Adipocyte (in vitro differentiated cells): Measurements from ENCODE around the gene ADAMTS3.

Experiments used
- DNase-seq: peaks from one replicate; pipeline ENCODE4 v3.0.0-alpha.2; 2015; ENCODE audit warnings: low read depth
- H3K27me3 ChIP-seq: replicated peaks from 2 replicates; pipeline ENCODE4 v1.7.0; 2013; ENCODE audit warnings: mild to moderate bottlenecking, low read length, moderate library complexity; ENCODE audit not compliant: control insufficient read depth, insufficient read depth
- H3K36me3 ChIP-seq: 2 replicates; pipeline ENCODE4 v1.7.0; 2013; ENCODE audit warnings: low read length, mild to moderate bottlenecking, moderate library complexity; ENCODE audit not compliant: control insufficient read depth, insufficient read depth, severe bottlenecking
- H3K4me1 ChIP-seq: 2 replicates; pipeline ENCODE4 v1.7.0; 2013; ENCODE audit warnings: mild to moderate bottlenecking, low read length, moderate library complexity; ENCODE audit not compliant: control insufficient read depth, insufficient read depth
- H3K4me3 ChIP-seq: 2 replicates; pipeline ENCODE4 v1.7.0; 2013; ENCODE audit warnings: mild to moderate bottlenecking, low read length, moderate library complexity
- H3K9ac ChIP-seq: 2 replicates; pipeline ENCODE4 v1.7.0; 2013; ENCODE audit warnings: mild to moderate bottlenecking, low read length, moderate library complexity
- H3K9me3 ChIP-seq: 2 replicates; pipeline ENCODE4 v1.7.0; 2013; ENCODE audit warnings: mild to moderate bottlenecking, low read length, moderate library complexity; ENCODE audit not compliant: control insufficient read depth

ADAMTS3 gene

DNA sequence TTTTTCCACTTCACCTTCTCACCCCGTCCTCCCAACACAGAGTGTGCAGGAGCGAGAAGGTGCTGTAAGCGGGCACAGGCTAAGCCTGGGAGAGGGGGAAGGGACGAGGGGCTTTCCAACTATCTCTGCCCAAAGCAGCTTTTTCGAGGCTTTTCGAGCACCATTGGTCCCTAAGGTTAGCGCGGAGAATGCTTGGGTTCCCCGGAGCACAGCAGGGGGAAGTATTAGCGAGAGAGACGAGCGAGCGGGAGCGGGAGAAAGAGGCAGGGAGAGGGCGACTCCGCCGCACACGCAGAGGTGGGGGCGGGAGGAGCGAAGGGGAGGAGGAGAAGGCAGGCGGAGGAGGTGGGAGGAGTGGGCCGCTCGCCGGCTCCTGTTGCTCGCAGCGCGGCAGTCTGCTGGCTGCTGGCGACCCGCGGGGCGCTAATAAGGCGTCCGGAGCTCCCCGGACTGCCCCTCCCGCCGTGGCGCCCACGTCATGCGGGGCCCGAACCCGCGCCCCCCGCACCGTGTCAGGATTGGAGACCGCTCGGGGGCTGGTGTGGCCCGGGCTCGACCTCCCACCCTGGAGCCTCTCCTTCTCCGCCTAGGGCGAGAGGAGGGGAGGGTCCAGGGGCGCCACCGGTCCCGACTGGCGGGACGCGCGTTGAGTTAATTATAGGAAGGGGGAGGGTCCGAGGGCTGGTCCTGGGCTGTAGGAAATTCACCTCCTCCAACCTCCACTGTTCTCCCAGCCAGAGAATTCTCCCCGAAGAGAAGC lies at the start of gene ADAMTS3:
Gene ADAMTS3 (minus strand): TSS at position 263 of the 760 bp plus-strand sequence. CDS start 459 bp downstream, outside the sequence.
- Histone ChIP-seq H3K4me3 (peak within 1 kb of the TSS; percentile 84), H3K9me3 (no peaks in the 10 kb centered on the region), H3K36me3 (no peaks in the 10 kb centered on the region), H3K27me3 (no peaks in the 10 kb centered on the region), H3K4me1 (peaks cover 14% of the 10 kb centered on the region), H3K9ac (peak within 1 kb of the TSS; percentile 76)
- DNase-seq: peak; percentile 84

DNA sequence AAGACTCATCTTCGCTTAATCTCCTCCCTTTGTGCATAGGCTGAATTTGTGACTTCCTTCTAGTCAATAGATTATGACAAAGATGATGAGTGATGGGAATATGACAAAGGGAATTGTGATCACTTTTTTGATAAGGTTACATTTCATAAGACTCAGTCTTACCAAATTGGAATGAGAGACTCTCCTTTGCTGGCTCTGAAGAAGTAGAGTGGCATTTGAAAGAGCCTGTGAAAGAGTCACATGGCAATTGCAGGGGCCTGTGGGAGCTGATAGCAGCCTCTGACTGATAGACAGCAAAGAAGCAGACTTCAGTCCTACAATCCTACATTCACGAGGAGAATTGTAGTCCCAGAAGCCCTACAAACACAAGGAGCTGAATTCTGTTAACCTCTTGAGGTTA lies 44.9 kb upstream of the ADAMTS3 start:
- Histone ChIP-seq H3K36me3 (no peaks in the 10 kb centered on the region), H3K9me3 (peaks cover 9% of the 10 kb centered on the region), H3K4me3 (no peak overlapping the region), H3K4me1 (no peaks in the 10 kb centered on the region), H3K27me3 (peaks cover 6% of the 10 kb centered on the region), H3K9ac (no peak overlapping the region)
- DNase-seq: no peak

DNA sequence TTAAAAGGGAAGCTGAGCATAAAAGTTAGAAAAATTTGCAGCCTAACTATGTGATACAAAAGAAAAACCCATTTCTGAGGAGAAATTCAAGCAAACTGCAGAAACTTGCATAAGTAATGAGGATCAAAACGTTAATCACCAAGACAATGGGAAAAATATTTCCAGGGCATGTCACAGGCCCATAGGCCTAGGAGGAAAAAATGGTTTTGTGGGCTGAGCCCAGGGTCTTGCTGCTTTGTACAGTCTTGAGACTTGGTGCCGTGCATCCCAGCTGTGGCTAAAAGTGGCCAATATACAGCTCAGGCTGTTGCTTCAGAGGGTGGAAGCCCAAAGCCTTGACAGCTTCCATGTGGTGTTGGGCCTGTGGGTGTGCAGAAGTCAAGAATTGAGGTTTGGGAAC lies 37.7 kb upstream of the ADAMTS3 start:
- Histone ChIP-seq H3K27me3 (peaks cover 6% of the 10 kb centered on the region), H3K9me3 (peaks cover 8% of the 10 kb centered on the region), H3K9ac (no peak overlapping the region), H3K4me3 (no peak overlapping the region), H3K36me3 (no peaks in the 10 kb centered on the region), H3K4me1 (no peaks in the 10 kb centered on the region)
- no peak for DNase-seq

DNA sequence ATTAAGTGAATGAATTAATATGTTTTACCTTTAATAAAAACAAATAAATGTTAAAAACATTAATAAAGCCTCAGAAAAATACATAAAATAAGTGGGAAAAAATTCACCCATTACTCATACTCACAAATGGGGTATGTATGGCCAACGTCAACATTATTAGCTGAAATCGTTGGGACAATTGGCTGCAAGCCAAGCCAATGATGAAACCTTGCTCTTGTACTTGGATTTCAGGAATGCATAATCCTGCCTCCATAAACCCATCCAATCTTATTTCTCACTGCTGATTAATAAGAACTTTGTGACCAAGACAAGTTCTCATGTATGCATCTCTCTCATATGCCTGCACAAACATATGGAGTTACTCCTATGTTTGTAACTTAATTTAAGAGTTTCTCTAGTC lies 35.3 kb upstream of the ADAMTS3 start:
- no peak overlapping the region for H3K4me3 ChIP-seq
- no peaks in the 10 kb centered on the region for H3K27me3 ChIP-seq
- no peak for DNase-seq
- no peaks in the 10 kb centered on the region for H3K36me3 ChIP-seq
- H3K4me1 ChIP-seq: no peaks in the 10 kb centered on the region
- H3K9me3 ChIP-seq: peaks cover 8% of the 10 kb centered on the region
- no peak overlapping the region for H3K9ac ChIP-seq

DNA sequence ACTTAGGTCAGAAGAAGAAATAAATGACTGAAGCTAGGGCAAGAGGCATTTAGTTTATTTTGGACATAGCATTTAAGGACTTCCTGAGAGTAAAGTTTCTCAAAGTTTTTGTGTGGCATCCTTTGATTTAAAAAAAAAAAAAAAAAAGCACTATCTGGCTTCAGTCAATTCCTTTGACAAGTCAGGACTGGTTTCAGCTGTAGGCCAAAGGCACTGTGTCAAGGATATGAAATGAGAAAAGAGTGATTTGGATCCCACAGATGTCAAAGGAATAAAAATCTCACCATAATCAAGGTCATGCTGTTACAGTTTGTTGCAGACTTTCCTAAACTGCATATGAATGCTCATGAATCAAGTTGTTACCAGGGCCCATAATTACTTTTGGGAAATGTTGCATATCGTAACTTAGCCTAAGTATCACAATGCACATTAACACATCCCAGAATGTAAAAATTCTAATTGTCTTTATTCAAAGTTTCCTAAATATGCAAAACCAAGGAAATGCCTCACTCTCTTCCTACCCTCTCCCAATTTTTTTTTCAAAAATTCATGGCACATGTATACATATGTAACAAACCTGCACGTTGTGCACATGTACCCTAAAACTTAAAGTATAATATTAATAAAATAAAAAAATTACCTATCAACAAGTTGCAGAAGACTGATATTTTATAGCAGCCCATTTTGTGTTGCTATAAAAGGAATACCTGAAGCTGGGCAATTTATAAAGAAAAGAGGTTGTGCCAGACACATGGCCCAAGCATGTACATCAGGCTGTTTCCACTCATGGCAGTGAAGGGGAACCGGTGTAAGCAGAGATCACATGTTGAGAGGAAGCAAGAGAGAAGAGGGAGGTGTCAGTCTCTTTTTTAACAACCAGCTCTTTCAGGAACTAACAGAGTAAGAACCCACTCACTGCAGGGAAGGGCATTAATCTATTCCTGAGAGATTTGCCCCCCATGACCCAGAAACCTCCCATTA lies 33.7 kb upstream of the ADAMTS3 start:
- Histone ChIP-seq H3K9ac (no peak overlapping the region), H3K27me3 (no peaks in the 10 kb centered on the region), H3K4me3 (no peak overlapping the region), H3K4me1 (no peaks in the 10 kb centered on the region), H3K36me3 (no peaks in the 10 kb centered on the region), H3K9me3 (peaks cover 8% of the 10 kb centered on the region)
- no peak for DNase-seq

DNA sequence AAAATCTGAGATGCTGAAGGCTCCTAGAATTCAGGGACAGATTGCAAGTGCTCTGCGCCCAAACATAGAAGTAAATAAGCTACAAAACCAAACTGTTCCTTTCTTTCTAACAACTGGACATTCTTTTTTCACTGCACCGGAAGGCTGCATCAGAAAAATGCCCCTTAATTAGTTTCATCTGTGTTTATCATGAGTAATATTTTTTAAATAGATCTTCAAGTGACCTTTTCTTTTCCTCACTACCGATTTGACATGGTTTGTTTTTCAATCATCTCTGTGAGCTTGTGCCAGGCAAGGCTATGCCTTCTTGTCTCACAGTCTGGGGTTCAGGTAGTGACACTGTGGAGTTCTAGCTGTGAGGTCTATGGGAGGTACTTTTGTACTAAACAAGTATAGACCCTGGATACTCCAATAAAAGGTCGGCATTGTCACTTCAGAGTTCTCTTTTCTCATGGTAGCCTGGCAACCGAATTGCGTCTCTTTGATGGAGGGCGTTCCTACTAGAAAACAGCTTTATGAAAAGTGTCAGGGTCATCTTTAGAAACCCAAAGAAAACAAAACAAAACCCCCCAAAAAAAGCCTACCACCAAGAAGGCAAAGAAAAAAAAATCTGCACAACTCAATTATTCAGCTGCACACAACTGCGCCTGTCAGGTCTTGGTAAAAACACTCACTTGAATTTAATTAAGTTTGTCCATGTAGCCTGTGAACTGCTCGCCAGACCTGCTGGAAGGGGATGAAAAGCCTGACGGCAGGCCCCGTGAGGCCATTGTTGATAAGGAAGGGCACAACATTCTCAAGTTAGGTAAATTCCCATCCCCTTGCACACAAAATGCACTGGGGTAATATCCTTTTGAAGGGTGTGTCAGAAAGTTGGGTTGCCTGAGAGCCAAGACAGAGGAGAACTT lies 22.8 kb upstream of the ADAMTS3 start:
- Histone ChIP-seq H3K9me3 (no peaks in the 10 kb centered on the region), H3K4me1 (peaks cover 24% of the 10 kb centered on the region), H3K9ac (no peak overlapping the region), H3K4me3 (no peak overlapping the region), H3K27me3 (no peaks in the 10 kb centered on the region), H3K36me3 (no peaks in the 10 kb centered on the region)
- peak; percentile 70 for DNase-seq

DNA sequence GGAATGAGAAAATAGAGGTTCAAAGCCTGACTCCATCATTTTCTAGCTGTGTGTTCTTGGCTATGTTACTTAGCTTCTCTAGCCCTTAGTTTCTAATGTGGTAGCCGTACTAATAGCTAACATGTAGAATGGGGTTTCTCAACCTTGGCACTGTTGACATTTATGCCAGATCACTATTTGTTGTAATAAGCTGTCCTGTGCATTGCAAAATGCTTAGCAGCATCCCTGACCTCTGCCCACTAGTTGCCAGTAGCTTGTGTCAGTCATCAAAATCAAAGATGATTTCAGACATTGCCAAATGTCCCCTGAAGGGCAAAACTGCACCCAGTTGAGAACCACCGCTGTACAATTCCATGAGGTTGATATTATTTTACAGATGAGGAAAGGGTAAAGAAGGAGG lies 18.3 kb upstream of the ADAMTS3 start:
- H3K4me3 ChIP-seq: no peak overlapping the region
- H3K9me3 ChIP-seq: no peaks in the 10 kb centered on the region
- H3K4me1 ChIP-seq: peaks cover 24% of the 10 kb centered on the region
- H3K36me3 ChIP-seq: no peaks in the 10 kb centered on the region
- H3K9ac ChIP-seq: no peak overlapping the region
- H3K27me3 ChIP-seq: peaks cover 3% of the 10 kb centered on the region
- DNase-seq: no peak

DNA sequence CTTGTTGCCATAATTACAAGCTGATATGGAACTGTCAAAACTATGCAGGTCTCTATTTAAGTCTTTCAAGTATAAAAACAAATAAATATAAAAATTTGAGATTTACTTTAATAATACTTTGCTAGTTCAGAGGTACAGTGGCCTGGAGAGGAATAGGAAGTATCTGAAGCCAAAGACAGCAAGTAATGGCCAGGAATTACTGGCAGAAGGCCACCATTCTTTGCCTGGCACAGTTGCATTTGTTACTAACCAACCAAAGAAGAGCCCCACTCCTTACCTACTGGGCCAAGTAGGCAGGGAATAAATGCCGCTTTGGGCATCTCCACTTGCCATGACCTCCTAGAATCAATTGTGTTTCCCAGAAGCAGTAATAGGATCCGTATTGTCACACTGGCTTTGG lies 13.8 kb upstream of the ADAMTS3 start:
- Histone ChIP-seq H3K9me3 (no peaks in the 10 kb centered on the region), H3K9ac (no peak overlapping the region), H3K4me1 (peaks cover 11% of the 10 kb centered on the region), H3K4me3 (no peak overlapping the region), H3K36me3 (no peaks in the 10 kb centered on the region), H3K27me3 (peaks cover 3% of the 10 kb centered on the region)
- DNase-seq: no peak

DNA sequence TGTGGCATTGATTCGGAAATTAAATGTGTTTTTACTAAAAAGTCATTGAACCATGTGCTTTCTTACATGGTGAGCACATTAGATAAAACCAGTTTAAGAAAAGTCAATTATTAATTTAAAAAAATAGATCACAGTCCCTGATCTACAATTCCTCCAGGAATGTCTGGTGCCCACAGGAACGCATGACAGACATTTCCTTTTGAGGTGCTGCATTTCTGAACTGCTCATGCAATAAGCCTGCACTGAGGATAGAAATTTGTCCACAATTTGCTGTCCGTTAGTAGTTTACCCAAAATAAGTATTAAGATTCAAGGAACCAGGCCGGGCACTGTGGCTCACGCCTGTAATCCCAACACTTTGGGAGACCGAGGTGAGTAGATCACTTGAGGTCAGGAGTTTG lies 8.2 kb upstream of the ADAMTS3 start:
- H3K4me3 ChIP-seq: no peak overlapping the region
- H3K27me3 ChIP-seq: no peaks in the 10 kb centered on the region
- H3K9me3 ChIP-seq: no peaks in the 10 kb centered on the region
- H3K9ac ChIP-seq: no peak overlapping the region
- no peak for DNase-seq
- H3K36me3 ChIP-seq: no peaks in the 10 kb centered on the region
- H3K4me1 ChIP-seq: no peaks in the 10 kb centered on the region

DNA sequence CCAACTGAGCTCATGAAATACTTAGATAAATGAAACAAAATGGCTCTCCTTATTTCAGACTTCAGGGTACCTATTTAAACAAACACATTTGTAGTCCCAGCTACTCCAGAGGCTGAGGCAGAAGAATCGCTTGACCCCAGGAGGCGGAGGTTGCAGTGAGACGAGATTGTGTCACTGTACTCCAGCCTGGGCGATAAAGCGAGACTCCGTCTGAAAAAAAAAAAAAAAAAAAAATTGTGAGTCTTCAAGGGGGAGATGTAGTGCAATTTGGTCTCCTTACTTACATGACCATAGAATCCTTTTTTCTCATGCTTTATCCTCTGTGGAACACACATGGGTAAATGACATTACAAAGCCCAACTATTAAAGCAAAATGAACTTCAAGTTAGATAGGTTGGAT lies 2.3 kb upstream of the ADAMTS3 start:
- no peaks in the 10 kb centered on the region for H3K36me3 ChIP-seq
- DNase-seq: no peak
- peaks cover 7% of the 10 kb centered on the region for H3K4me1 ChIP-seq
- H3K9me3 ChIP-seq: no peaks in the 10 kb centered on the region
- no peak overlapping the region for H3K9ac ChIP-seq
- no peaks in the 10 kb centered on the region for H3K27me3 ChIP-seq
- no peak overlapping the region for H3K4me3 ChIP-seq
